Prostate gland (tissue), 2 donors: ENCODE results near the gene COX19. TPM values are rescaled to one million over a fixed set of nuclear protein-coding genes. Genes with fewer than 3 reads are reported as not detected.

ENCODE experiments used
- DNase-seq: peaks from one replicate; pipeline ENCODE4 v3.0.0-alpha.2; 2019; ENCODE audit warnings: low spot score
- H3K27ac ChIP-seq, 2 donors: fragments of 200-600 bp; sonication (generic); 2 replicates each; pipeline ENCODE4 v1.5.1; 2017 to 2019
- H3K27me3 ChIP-seq: fragments of 200-600 bp; sonication (generic); replicated peaks from 2 replicates; pipeline ENCODE4 v1.5.1; 2019; ENCODE audit not compliant: insufficient read depth
- H3K36me3 ChIP-seq, 2 donors: fragments of 200-600 bp; sonication (generic); 1 replicate in 1 of 2; 2 replicates in 1 of 2; pipeline versions ENCODE4 v1.5.1 to v1.8.1; 2017 to 2019
- H3K4me1 ChIP-seq: fragments of 200-600 bp; sonication (generic); replicated peaks from 2 replicates; pipeline ENCODE4 v1.5.1; 2019
- H3K4me3 ChIP-seq, 2 donors: fragments of 200-600 bp; sonication (generic); 2 replicates each; pipeline ENCODE4 v1.5.1; 2017 to 2019
- H3K9me3 ChIP-seq: fragments of 200-600 bp; sonication (generic); 2 replicates; pipeline ENCODE4 v1.5.1; 2017
- CTCF ChIP-seq, 4 experiments: fragments of 200-600 bp in 2 of 4; fragments of 450-650 bp in 2 of 4; sonication (generic) in 2 of 4; IDR thresholded peaks; 1 replicate in 3 of 4; 2 replicates in 1 of 4; pipeline ENCODE4 v1.5.1; 2016 to 2019; ENCODE audit warnings: antibody characterized with exemption in 4 of 4, mild to moderate bottlenecking in 2 of 4, moderate library complexity in 2 of 4
- POLR2A ChIP-seq: fragments of 450-650 bp; IDR thresholded peaks from one replicate; pipeline ENCODE4 v1.6.1; 2016; ENCODE audit warnings: antibody characterized with exemption, mild to moderate bottlenecking
- POLR2AphosphoS5 ChIP-seq: sonication (generic); formaldehyde crosslinking; IDR thresholded peaks from one replicate; pipeline ENCODE4 v1.6.1; 2017; ENCODE audit warnings: antibody characterized with exemption
- WGBS: methylation state at CpG from one replicate; pipeline ENCODE4 v1.1.5; 2018; 5-methylcytosine and 5-hydroxymethylcytosine counted together
- intact Hi-C: fragments of 100-400 bp; cut with DNase I; formaldehyde crosslinking; loops from one replicate; pipeline ENCODE4 v1.14.2; 2022
- total RNA-seq, 2 donors: library from RNA; depleted of rRNA; stranded (reverse); fragments of >200 nt; gene quantifications; one replicate each; pipeline ENCODE4 v1.1.0, GENCODE V29; 2016

The COX19 gene
- total RNA-seq, 2 donors from 2014 or later: 11.3 to 17.0 TPM

- DNase-seq: no peak
- H3K9me3 ChIP-seq: no peaks in the 10 kb centered on the region
- H3K4me1 ChIP-seq: peaks cover 12% of the 10 kb centered on the region
- intact Hi-C loops: no loop called here
- no peak overlapping the region for H3K27ac ChIP-seq
- H3K36me3 ChIP-seq: peaks cover 0 to 8% of the 10 kb centered on the region in 2 donors
- H3K27me3 ChIP-seq: no peaks in the 10 kb centered on the region
- H3K4me3 ChIP-seq: no peak overlapping the region
- 85% methylated on average over 9 of the region's 9 CpGs for WGBS
- TF ChIP-seq CTCF (IDR thresholded peaks at IDR 0.05) (no peak), POLR2AphosphoS5 (no peak)
Measured at GRCh38 chr7:973312-973711, 2.0 kb downstream of the COX19 start.

- peaks cover 0 to 8% of the 10 kb centered on the region in 2 donors for H3K36me3 ChIP-seq
- no peaks in the 10 kb centered on the region for H3K27me3 ChIP-seq
- no peak overlapping the region for H3K4me3 ChIP-seq
- no peak for DNase-seq
- 69% methylated on average over 10 of the region's 10 CpGs for WGBS
- TF ChIP-seq CTCF (IDR thresholded peaks at IDR 0.05): no peak
- TF ChIP-seq POLR2A: no peak
- TF ChIP-seq POLR2AphosphoS5: no peak
- H3K27ac ChIP-seq: no peak overlapping the region
- intact Hi-C loops: no loop called here
- H3K4me1 ChIP-seq: peaks cover 12% of the 10 kb centered on the region
- H3K9me3 ChIP-seq: no peaks in the 10 kb centered on the region
Measured at GRCh38 chr7:972676-973309, 2.6 kb downstream of the COX19 start.

GRCh38 chr7:972110-972509 lies 3.2 kb downstream of the COX19 start:
- Histone ChIP-seq H3K27ac (no peak overlapping the region), H3K4me1 (peaks cover 8% of the 10 kb centered on the region), H3K27me3 (no peaks in the 10 kb centered on the region), H3K36me3 (peaks cover 0 to 8% of the 10 kb centered on the region in 2 donors), H3K4me3 (no peak overlapping the region), H3K9me3 (no peaks in the 10 kb centered on the region)
- TF ChIP-seq POLR2A (no peak), POLR2AphosphoS5 (no peak), CTCF (IDR thresholded peaks at IDR 0.05) (no peak)
- 93% methylated on average over 12 of the region's 12 CpGs for WGBS
- intact Hi-C loops: no loop called here
- DNase-seq: no peak

- TF ChIP-seq CTCF (IDR thresholded peaks at IDR 0.05) (no peak), POLR2A (no peak), POLR2AphosphoS5 (no peak)
- Histone ChIP-seq H3K4me3 (no peak overlapping the region), H3K36me3 (peaks cover 0 to 8% of the 10 kb centered on the region in 2 donors), H3K27me3 (no peaks in the 10 kb centered on the region), H3K4me1 (peaks cover 6% of the 10 kb centered on the region), H3K27ac (no peak overlapping the region), H3K9me3 (no peaks in the 10 kb centered on the region)
- no peak for DNase-seq
- intact Hi-C loops: no loop called here
- 87% methylated on average over 6 of the region's 6 CpGs for WGBS
Measured at GRCh38 chr7:970744-971143, 4.6 kb downstream of the COX19 start.

- DNase-seq: no peak
- no peaks in the 10 kb centered on the region for H3K9me3 ChIP-seq
- no peak overlapping the region for H3K4me3 ChIP-seq
- no peak overlapping the region for H3K27ac ChIP-seq
- peaks cover 5% of the 10 kb centered on the region for H3K4me1 ChIP-seq
- intact Hi-C loops: no loop called here
- peaks cover 0 to 8% of the 10 kb centered on the region in 2 donors for H3K36me3 ChIP-seq
- 83% methylated on average over 11 of the region's 11 CpGs for WGBS
- TF ChIP-seq POLR2A: no peak
- no peaks in the 10 kb centered on the region for H3K27me3 ChIP-seq
Measured at GRCh38 chr7:969403-969802, 5.9 kb downstream of the COX19 start.
